H9 (cell line): ENCODE measurements around the gene MIPEP. TPM values are rescaled to one million over a fixed set of nuclear protein-coding genes. Genes with fewer than 3 reads are reported as not detected.

Experiments
- DNase-seq: peaks from one replicate; pipeline ENCODE4 v3.0.0-alpha.2; 2017
- H2AFZ ChIP-seq: one replicate; pipeline ENCODE4 v1.6.1; 2013; ENCODE audit warnings: mild to moderate bottlenecking, low read length, control low read depth, moderate library complexity
- H2AK5ac ChIP-seq: 2 replicates; pipeline ENCODE4 v1.6.1; 2013; ENCODE audit warnings: low read length, control low read depth, mixed read lengths; ENCODE audit not compliant: insufficient read length
- H2BK120ac ChIP-seq: one replicate; pipeline ENCODE4 v1.6.1; 2013; ENCODE audit warnings: low read depth, mild to moderate bottlenecking, low read length, control low read depth, inconsistent platforms; ENCODE audit not compliant: poor library complexity, severe bottlenecking
- H2BK12ac ChIP-seq: 2 replicates; pipeline ENCODE4 v1.6.1; 2013; ENCODE audit warnings: low read length, control low read depth, mixed read lengths, low read depth; ENCODE audit not compliant: insufficient read length
- H2BK15ac ChIP-seq: 2 replicates; pipeline ENCODE4 v1.6.1; 2013; ENCODE audit warnings: low read depth, low read length, control low read depth
- H2BK20ac ChIP-seq: one replicate; pipeline ENCODE4 v1.6.1; 2013; ENCODE audit warnings: low read depth, mild to moderate bottlenecking, low read length, control low read depth, inconsistent platforms; ENCODE audit not compliant: poor library complexity, severe bottlenecking
- H2BK5ac ChIP-seq: 2 replicates; pipeline ENCODE4 v1.6.1; 2013; ENCODE audit warnings: low read length, control low read depth, mixed read lengths; ENCODE audit not compliant: insufficient read length
- H3K14ac ChIP-seq: 2 replicates; pipeline ENCODE4 v1.6.1; 2013; ENCODE audit warnings: low read length, control low read depth; ENCODE audit not compliant: insufficient read depth
- H3K18ac ChIP-seq: 2 replicates; pipeline ENCODE4 v1.6.1; 2013; ENCODE audit warnings: low read depth, mild to moderate bottlenecking, mixed read lengths, low read length, control low read depth; ENCODE audit not compliant: insufficient read length
- H3K23ac ChIP-seq: 2 replicates; pipeline ENCODE4 v1.6.1; 2013; ENCODE audit warnings: low read length, control low read depth, mixed read lengths, low read depth; ENCODE audit not compliant: insufficient read length
- H3K23me2 ChIP-seq: 2 replicates; pipeline ENCODE4 v1.6.1; 2013; ENCODE audit warnings: low read depth, mild to moderate bottlenecking, mixed read lengths, low read length, control low read depth; ENCODE audit not compliant: insufficient read length, poor library complexity, severe bottlenecking
- H3K27ac ChIP-seq: 2 replicates; pipeline ENCODE4 v1.5.1; 2013; ENCODE audit warnings: low read length, control low read depth, mixed read lengths, low read depth; ENCODE audit not compliant: insufficient read length
- H3K27me3 ChIP-seq: 2 replicates; pipeline ENCODE4 v1.6.1; 2013; ENCODE audit warnings: low read length, control low read depth, inconsistent platforms; ENCODE audit not compliant: insufficient read depth
- H3K4ac ChIP-seq: 2 replicates; pipeline ENCODE4 v1.6.1; 2013; ENCODE audit warnings: low read depth, mild to moderate bottlenecking, control low read depth, inconsistent platforms, low read length, moderate library complexity
- H3K4me1 ChIP-seq: 2 replicates; pipeline ENCODE4 v1.6.1; 2013; ENCODE audit warnings: low read length, control low read depth, inconsistent platforms; ENCODE audit not compliant: insufficient read depth
- H3K4me2 ChIP-seq: 2 replicates; pipeline ENCODE4 v1.6.1; 2013; ENCODE audit warnings: low read length, control low read depth, mixed read lengths; ENCODE audit not compliant: insufficient read length, insufficient read depth
- H3K56ac ChIP-seq: 2 replicates; pipeline ENCODE4 v1.6.1; 2013; ENCODE audit warnings: low read depth, mild to moderate bottlenecking, mixed read lengths, low read length, control low read depth; ENCODE audit not compliant: insufficient read length
- H3K79me1 ChIP-seq: 2 replicates; pipeline ENCODE4 v1.6.1; 2013; ENCODE audit warnings: low read depth, mild to moderate bottlenecking, moderate library complexity, low read length, control low read depth, inconsistent platforms; ENCODE audit not compliant: insufficient read depth, poor library complexity, severe bottlenecking
- H3K79me2 ChIP-seq: 2 replicates; pipeline ENCODE4 v1.6.1; 2013; ENCODE audit warnings: low read length, control low read depth, inconsistent platforms; ENCODE audit not compliant: insufficient read depth
- H3K9ac ChIP-seq: 2 replicates; pipeline ENCODE4 v1.6.1; 2013; ENCODE audit warnings: low read length, control low read depth, mixed read lengths; ENCODE audit not compliant: insufficient read length; ENCODE audit errors: extremely low read depth
- H3K9me3 ChIP-seq: one replicate; pipeline ENCODE4 v1.6.1; 2013; ENCODE audit warnings: low read depth, low read length, inconsistent platforms; ENCODE audit not compliant: control insufficient read depth
- H3T11ph ChIP-seq: one replicate; pipeline ENCODE4 v1.6.1; 2013; ENCODE audit warnings: mild to moderate bottlenecking, low read length, control low read depth, inconsistent platforms
- H4K20me1 ChIP-seq: one replicate; pipeline ENCODE4 v1.6.1; 2013; ENCODE audit not compliant: control insufficient read depth, insufficient read length, insufficient read depth
- H4K5ac ChIP-seq: 2 replicates; pipeline ENCODE4 v1.6.1; 2013; ENCODE audit warnings: low read depth, mild to moderate bottlenecking, mixed read lengths, low read length, control low read depth; ENCODE audit not compliant: insufficient read length
- H4K8ac ChIP-seq: replicated peaks from 2 replicates; pipeline ENCODE4 v1.6.1; 2013; ENCODE audit warnings: low read length, control low read depth, mixed read lengths, low read depth; ENCODE audit not compliant: insufficient read length
- H4K91ac ChIP-seq: 2 replicates; pipeline ENCODE4 v1.6.1; 2013; ENCODE audit warnings: low read depth, mild to moderate bottlenecking, moderate library complexity, mixed read lengths, low read length, control low read depth; ENCODE audit not compliant: insufficient read length
- H3K27ac Mint-ChIP-seq, 3 experiments: 2 replicates in 2 of 3; 3 replicates in 1 of 3; pipeline ENCODE4 v1.8.0; 2020 to 2021; ENCODE audit warnings: mixed read lengths in 3 of 3, mild to moderate bottlenecking in 1 of 3, moderate library complexity in 1 of 3
- H3K27me3 Mint-ChIP-seq: 2 replicates; pipeline ENCODE4 v1.8.0; 2021; ENCODE audit warnings: low read depth, mild to moderate bottlenecking, moderate library complexity, mixed read lengths
- H3K36me3 Mint-ChIP-seq, 3 experiments: 2 replicates in 2 of 3; 3 replicates in 1 of 3; pipeline ENCODE4 v1.8.0; 2020 to 2021; ENCODE audit warnings: low read depth in 3 of 3, mixed read lengths in 3 of 3; ENCODE audit not compliant: insufficient read depth in 1 of 3
- H3K4me1 Mint-ChIP-seq, 2 experiments: 2 replicates each; pipeline ENCODE4 v1.8.0; 2020; ENCODE audit warnings: mixed read lengths in 2 of 2
- H3K4me3 Mint-ChIP-seq, 2 experiments: 2 replicates in 1 of 2; 3 replicates in 1 of 2; pipeline ENCODE4 v1.8.0; 2020 to 2021; ENCODE audit warnings: mild to moderate bottlenecking in 2 of 2, mixed read lengths in 2 of 2, moderate library complexity in 1 of 2
- H3K9me3 Mint-ChIP-seq, 2 experiments: 2 replicates in 1 of 2; 3 replicates in 1 of 2; pipeline ENCODE4 v1.8.0; 2020; ENCODE audit warnings: mild to moderate bottlenecking in 2 of 2, mixed read lengths in 2 of 2, moderate library complexity in 1 of 2
- WGBS: extraction: QIAGEN DNeasy Blood & Tissue Kit; methylation state at CpG from one replicate; pipeline ENCODE4 v1.1.7; 2013; ENCODE audit warnings: missing lambda C conversion rate, low lambda C conversion rate, mixed read lengths; ENCODE audit not compliant: insufficient read length; ENCODE audit errors: extremely low coverage; 5-methylcytosine and 5-hydroxymethylcytosine counted together
- total RNA-seq: library from RNA; stranded (reverse); gene quantifications from 2 replicates; pipeline ENCODE4 v1.2.1, GENCODE V29; 2021
- TF ChIP-seq, protein P1 (sequence below): fragments of 200-600 bp; sonication (generic); conservative IDR thresholded peaks from 3 replicates; pipeline ENCODE4 v1.8.0; 2021; ENCODE audit warnings: antibody characterized with exemption, mild to moderate bottlenecking

Gene MIPEP
- total RNA-seq, 1 experiment from 2014 or later = 18.5 TPM

- no peak overlapping the region for H3K18ac ChIP-seq
- no peak overlapping the region for H3K23ac ChIP-seq
- Mint-ChIP-seq H3K27ac (no peak overlapping the region), H3K4me3 (no peak overlapping the region), H3K27me3 (no peaks in the 10 kb centered on the region), H3K36me3 (peaks cover 11 to 16% (median 12%) of the 10 kb centered on the region in 3 experiments), H3K9me3 (peaks cover 7 to 9% of the 10 kb centered on the region in 2 experiments), H3K4me1 (peaks cover 13 to 14% of the 10 kb centered on the region in 2 experiments)
- H2AFZ ChIP-seq = no peak overlapping the region
- H4K20me1 ChIP-seq = no peaks in the 10 kb centered on the region
- no peak overlapping the region for H3K14ac ChIP-seq
- no peak overlapping the region for H4K5ac ChIP-seq
- H2BK12ac ChIP-seq = no peak overlapping the region
- H3K23me2 ChIP-seq = no peaks in the 10 kb centered on the region
- no peak overlapping the region for H3K4ac ChIP-seq
- no peak overlapping the region for H3K4me2 ChIP-seq
- no peak overlapping the region for H3T11ph ChIP-seq
- no peaks in the 10 kb centered on the region for H3K79me1 ChIP-seq
- H3K79me2 ChIP-seq = no peaks in the 10 kb centered on the region
- no peak overlapping the region for H2BK15ac ChIP-seq
- no CpG with 5 or more reads among the region's 1 CpG for WGBS
- no peak overlapping the region for H2AK5ac ChIP-seq
- no peaks in the 10 kb centered on the region for H3K27me3 ChIP-seq
- H3K56ac ChIP-seq = no peak overlapping the region
- no peak overlapping the region for H4K8ac ChIP-seq
- no peak overlapping the region for H4K91ac ChIP-seq
- H3K27ac ChIP-seq = no peak overlapping the region
- H3K9ac ChIP-seq = no peak overlapping the region
- H2BK120ac ChIP-seq = no peak overlapping the region
- no peak overlapping the region for H2BK20ac ChIP-seq
- TF ChIP-seq, protein P1, sequence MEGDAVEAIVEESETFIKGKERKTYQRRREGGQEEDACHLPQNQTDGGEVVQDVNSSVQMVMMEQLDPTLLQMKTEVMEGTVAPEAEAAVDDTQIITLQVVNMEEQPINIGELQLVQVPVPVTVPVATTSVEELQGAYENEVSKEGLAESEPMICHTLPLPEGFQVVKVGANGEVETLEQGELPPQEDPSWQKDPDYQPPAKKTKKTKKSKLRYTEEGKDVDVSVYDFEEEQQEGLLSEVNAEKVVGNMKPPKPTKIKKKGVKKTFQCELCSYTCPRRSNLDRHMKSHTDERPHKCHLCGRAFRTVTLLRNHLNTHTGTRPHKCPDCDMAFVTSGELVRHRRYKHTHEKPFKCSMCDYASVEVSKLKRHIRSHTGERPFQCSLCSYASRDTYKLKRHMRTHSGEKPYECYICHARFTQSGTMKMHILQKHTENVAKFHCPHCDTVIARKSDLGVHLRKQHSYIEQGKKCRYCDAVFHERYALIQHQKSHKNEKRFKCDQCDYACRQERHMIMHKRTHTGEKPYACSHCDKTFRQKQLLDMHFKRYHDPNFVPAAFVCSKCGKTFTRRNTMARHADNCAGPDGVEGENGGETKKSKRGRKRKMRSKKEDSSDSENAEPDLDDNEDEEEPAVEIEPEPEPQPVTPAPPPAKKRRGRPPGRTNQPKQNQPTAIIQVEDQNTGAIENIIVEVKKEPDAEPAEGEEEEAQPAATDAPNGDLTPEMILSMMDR = no peak
- H2BK5ac ChIP-seq = no peak overlapping the region
- no peak for DNase-seq
- H3K4me1 ChIP-seq = no peaks in the 10 kb centered on the region
- H3K9me3 ChIP-seq = no peaks in the 10 kb centered on the region
Observed at GRCh38 chr13:23792680-23793079, 96.5 kb downstream of the MIPEP start.
